ENCODE data around the gene YY1.

DNA sequence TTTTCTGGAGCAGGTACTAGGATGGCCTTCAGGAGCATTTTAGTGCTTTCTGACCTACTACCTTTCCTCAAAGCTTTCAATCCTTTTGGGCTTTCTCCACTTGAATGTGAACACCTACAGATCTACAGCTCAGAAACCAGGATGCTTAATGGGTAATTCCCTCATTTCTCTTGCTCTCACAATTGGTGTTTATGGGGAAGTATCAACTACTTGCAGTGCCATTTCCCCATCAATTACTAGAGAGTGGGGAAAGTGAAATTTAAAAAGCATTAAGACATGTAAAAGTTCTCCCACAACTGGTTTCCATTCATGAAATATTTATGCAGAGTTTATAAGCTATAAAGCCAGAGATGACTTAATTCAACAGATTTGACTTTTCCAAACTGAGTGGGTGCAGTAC is 2.1 kb upstream of the YY1 start:
- no peak for TF ChIP-seq YY1 (tag by site-specific recombination; IDR thresholded peaks at IDR 0.05)
- TF ChIP-seq ZNF114 (tag by site-specific recombination; IDR thresholded peaks at IDR 0.05) = no peak
- no peak for TF ChIP-seq ZSCAN30 (tag by site-specific recombination; IDR thresholded peaks at IDR 0.05)
- TF ChIP-seq, protein P1, sequence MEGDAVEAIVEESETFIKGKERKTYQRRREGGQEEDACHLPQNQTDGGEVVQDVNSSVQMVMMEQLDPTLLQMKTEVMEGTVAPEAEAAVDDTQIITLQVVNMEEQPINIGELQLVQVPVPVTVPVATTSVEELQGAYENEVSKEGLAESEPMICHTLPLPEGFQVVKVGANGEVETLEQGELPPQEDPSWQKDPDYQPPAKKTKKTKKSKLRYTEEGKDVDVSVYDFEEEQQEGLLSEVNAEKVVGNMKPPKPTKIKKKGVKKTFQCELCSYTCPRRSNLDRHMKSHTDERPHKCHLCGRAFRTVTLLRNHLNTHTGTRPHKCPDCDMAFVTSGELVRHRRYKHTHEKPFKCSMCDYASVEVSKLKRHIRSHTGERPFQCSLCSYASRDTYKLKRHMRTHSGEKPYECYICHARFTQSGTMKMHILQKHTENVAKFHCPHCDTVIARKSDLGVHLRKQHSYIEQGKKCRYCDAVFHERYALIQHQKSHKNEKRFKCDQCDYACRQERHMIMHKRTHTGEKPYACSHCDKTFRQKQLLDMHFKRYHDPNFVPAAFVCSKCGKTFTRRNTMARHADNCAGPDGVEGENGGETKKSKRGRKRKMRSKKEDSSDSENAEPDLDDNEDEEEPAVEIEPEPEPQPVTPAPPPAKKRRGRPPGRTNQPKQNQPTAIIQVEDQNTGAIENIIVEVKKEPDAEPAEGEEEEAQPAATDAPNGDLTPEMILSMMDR (tag by site-specific recombination; IDR thresholded peaks at IDR 0.05) = no peak
- TF ChIP-seq, protein P2, sequence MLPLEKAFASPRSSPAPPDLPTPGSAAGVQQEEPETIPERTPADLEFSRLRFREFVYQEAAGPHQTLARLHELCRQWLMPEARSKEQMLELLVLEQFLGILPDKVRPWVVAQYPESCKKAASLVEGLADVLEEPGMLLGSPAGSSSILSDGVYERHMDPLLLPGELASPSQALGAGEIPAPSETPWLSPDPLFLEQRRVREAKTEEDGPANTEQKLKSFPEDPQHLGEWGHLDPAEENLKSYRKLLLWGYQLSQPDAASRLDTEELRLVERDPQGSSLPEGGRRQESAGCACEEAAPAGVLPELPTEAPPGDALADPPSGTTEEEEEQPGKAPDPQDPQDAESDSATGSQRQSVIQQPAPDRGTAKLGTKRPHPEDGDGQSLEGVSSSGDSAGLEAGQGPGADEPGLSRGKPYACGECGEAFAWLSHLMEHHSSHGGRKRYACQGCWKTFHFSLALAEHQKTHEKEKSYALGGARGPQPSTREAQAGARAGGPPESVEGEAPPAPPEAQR (tag by site-specific recombination; IDR thresholded peaks at IDR 0.05) = no peak

All from HEK293 (cell line).